GM10266 (cell line): ENCODE measurements around the gene FARP1.

ENCODE experiments used
- DNase-seq: peaks from one replicate; pipeline ENCODE4 v3.0.0; 2012; ENCODE audit errors: extremely low spot score
- TF ChIP-seq, protein P1 (sequence below): IDR thresholded peaks from 2 replicates; pipeline ENCODE4 v1.5.1; 2012; ENCODE audit warnings: mild to moderate bottlenecking, low read depth; ENCODE audit not compliant: control insufficient read depth, insufficient read depth; ENCODE audit errors: missing control alignments

The FARP1 gene

DNA sequence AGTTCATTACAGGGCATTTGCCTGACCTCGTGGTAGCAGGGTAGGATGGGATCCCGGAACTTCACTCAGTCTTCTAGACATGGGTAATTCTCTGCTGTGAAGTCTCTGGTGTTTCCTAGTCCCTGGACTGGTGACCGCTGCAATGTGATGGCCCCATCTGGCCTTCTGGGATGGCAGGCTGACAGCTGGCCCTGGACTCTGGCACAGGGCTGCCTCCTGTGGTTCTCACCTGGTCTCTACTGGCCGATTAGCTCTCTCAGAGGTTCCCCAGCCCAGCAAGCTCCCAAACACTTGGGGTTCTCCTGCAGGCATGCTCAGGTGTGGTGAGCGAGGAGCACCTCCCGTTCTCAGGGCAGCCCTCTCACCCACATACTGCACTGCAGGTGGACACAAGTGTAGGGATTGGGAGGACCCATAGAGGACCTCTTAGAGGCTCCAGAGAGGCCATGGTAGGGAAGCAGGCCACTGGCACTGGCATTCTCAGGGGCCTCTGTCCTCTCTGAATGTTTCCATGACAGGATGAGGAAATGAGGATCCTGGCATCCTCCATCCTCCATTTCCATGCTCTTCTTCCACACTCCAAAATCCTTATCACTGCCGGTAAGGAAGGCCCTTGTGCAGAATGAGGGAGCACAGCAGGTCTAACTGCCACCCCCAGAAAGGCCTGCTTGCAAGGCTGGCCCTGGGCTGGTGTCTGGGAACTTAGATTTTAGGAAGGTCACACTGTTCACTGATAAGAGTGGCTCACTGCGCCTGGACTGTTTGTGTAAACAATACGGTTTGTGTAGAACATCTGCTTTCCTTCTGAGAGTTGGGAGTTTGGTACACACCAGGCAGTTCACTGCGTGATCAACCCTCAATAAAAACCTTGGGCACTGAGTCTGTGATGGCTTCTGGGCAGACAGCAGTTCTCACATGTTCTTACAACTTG is 31.5 kb upstream of the FARP1 start:
- no peak for DNase-seq
- TF ChIP-seq, protein P1, sequence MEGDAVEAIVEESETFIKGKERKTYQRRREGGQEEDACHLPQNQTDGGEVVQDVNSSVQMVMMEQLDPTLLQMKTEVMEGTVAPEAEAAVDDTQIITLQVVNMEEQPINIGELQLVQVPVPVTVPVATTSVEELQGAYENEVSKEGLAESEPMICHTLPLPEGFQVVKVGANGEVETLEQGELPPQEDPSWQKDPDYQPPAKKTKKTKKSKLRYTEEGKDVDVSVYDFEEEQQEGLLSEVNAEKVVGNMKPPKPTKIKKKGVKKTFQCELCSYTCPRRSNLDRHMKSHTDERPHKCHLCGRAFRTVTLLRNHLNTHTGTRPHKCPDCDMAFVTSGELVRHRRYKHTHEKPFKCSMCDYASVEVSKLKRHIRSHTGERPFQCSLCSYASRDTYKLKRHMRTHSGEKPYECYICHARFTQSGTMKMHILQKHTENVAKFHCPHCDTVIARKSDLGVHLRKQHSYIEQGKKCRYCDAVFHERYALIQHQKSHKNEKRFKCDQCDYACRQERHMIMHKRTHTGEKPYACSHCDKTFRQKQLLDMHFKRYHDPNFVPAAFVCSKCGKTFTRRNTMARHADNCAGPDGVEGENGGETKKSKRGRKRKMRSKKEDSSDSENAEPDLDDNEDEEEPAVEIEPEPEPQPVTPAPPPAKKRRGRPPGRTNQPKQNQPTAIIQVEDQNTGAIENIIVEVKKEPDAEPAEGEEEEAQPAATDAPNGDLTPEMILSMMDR = no peak

- TF ChIP-seq, protein P1 = no peak
Observed at GRCh38 chr13:98112456-98112855, 30.4 kb upstream of the FARP1 start.

GRCh38 chr13:98118865-98119264 is 24.0 kb upstream of the FARP1 start:
- TF ChIP-seq, protein P1 = no peak
- DNase-seq = no peak

More at GRCh38 chr13:98112456-98112855, 30.4 kb upstream of the FARP1 start:
- DNase-seq = no peak

DNA sequence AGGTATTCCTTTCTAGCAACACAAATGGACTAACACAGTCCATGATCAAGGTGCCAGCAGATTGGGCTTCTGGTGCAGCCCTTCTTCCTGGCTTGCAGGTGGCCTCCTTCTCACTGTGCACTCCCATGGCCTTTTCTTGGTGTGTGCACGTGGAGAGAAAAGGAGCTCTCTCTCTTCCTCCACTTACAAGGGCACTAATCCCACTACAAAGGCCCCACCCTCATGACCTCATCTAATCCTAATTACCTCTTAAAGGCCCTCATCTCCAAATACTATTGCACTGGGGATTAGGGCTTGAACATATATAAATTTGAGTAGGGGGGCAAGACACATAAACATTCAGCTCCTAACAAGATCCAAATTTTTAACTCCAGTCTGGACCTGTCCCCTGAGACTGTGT is 19.7 kb upstream of the FARP1 start:
- TF ChIP-seq, protein P1 = no peak
- DNase-seq = no peak

- DNase-seq = no peak
- TF ChIP-seq, protein P1 = no peak
Observed at GRCh38 chr13:98129059-98129746, 13.7 kb upstream of the FARP1 start.

DNA sequence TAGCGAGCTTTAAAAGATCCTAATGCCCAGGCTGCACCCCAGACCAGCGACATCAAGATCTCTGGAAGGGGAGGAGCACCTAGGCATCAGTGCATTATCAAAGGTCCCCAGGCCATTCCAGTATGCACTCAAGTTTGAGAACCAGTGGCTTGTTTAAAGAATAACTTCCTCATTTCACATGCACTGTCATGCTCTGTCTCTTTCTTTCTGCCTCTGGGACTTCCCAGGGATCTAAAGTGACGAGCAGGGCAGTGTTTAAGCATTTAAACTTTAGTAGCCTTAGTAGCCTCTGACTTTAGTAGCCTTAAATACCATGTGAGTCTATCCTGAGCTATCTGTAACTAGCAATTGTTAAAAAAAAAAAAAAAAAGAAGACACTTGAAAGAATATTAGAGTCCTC is 8.9 kb upstream of the FARP1 start:
- DNase-seq = peak; percentile 49
- TF ChIP-seq, protein P1 = no peak

DNA sequence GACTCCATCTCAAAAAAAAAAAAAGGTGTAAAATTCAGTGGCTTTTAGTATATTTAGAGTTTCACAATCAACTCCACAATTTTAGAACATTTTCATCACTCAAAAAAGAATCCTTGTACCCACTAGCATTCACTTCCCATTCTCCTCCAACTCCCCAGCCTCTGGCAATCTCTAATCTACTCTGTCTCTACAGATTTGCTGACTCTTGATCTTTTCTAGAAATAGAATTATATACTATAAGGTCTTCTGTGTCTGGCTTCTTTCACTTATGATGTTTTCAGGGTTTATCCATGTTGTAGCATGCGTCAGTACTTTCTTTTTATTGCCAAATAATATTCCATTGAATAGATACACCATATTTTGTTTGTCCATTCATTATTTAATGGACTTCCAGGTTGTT is 8.0 kb upstream of the FARP1 start:
- no peak for DNase-seq

More for the DNA sequence above, 8.0 kb upstream of the FARP1 start:
- TF ChIP-seq, protein P1 = no peak
